Embryonic facial prominence (tissue), 1 donor: ENCODE results near the gene CYP2C19.
"Not testable (repeated sequence)": the region's sequence is repeated elsewhere in the genome, so short reads cannot be mapped to it uniquely, and the experiment has no call there.

ENCODE experiments used
- DNase-seq: peaks from one replicate; pipeline ENCODE4 v3.0.0-alpha.2; 2016; ENCODE audit errors: extremely low spot score

CYP2C19 gene

GRCh38 chr10:94879214-94879613 lies 116.7 kb downstream of the CYP2C19 start:
- no peak for DNase-seq

GRCh38 chr10:94889123-94889522 lies 126.6 kb downstream of the CYP2C19 start:
- no peak for DNase-seq

GRCh38 chr10:94890264-94891022 lies 128.0 kb downstream of the CYP2C19 start:
- no peak for DNase-seq

- DNase-seq = not testable (repeated sequence)
These were observed 135.9 kb downstream of the CYP2C19 start for GRCh38 chr10:94898414-94898813.

- DNase-seq = no peak
These were observed 139.6 kb downstream of the CYP2C19 start for GRCh38 chr10:94902080-94902479.

- DNase-seq = no peak
These were observed 140.1 kb downstream of the CYP2C19 start for GRCh38 chr10:94902570-94902969.
